Activated T-helper 1 cell treated with anti-CD3 and anti-CD28 coated beads, Interleukin-12 subunit alpha, Interleukin-12 subunit beta, Interleukin-2, Interleukin-4 antibody, amounts not matched to agents 30 ng/mL and 10 ng/mL and 1 ng/mL, durations not matched to agents 14 hours and 24 hours and 36 hours (primary cell): Measurements from ENCODE around the gene MORF4L1. TPM values are rescaled to one million over a fixed set of nuclear protein-coding genes. Genes with fewer than 3 reads are reported as not detected.
"Not testable (repeated sequence)": the region's sequence is repeated elsewhere in the genome, so short reads cannot be mapped to it uniquely, and the experiment has no call there.

Experiments used
- DNase-seq: peaks from one replicate; pipeline ENCODE4 v3.0.0; 2021; ENCODE audit warnings: low spot score
- H3K27ac Mint-ChIP-seq: one replicate; pipeline ENCODE4 v1.8.0; 2021; ENCODE audit warnings: mild to moderate bottlenecking, mixed read lengths
- H3K27me3 Mint-ChIP-seq: one replicate; pipeline ENCODE4 v1.8.0; 2022; ENCODE audit warnings: mild to moderate bottlenecking, moderate library complexity, mixed read lengths; ENCODE audit not compliant: insufficient read depth
- H3K36me3 Mint-ChIP-seq: one replicate; pipeline ENCODE4 v1.8.0; 2021; ENCODE audit warnings: low read depth, mixed read lengths
- H3K4me1 Mint-ChIP-seq: one replicate; pipeline ENCODE4 v1.8.0; 2021; ENCODE audit warnings: low read depth, mixed read lengths
- H3K4me3 Mint-ChIP-seq: one replicate; pipeline ENCODE4 v1.8.0; 2021; ENCODE audit warnings: mild to moderate bottlenecking, moderate library complexity, mixed read lengths
- H3K9me3 Mint-ChIP-seq: one replicate; pipeline ENCODE4 v1.8.0; 2021; ENCODE audit warnings: mixed read lengths
- intact Hi-C: fragments of 100-400 bp; cut with micrococcal nuclease; formaldehyde crosslinking; loops from one replicate; pipeline ENCODE4 v1.15.1; 2024
- total RNA-seq: library from RNA; stranded (reverse); gene quantifications from 2 replicates; pipeline ENCODE4 v1.2.3, GENCODE V29; 2022

MORF4L1 gene, protein sequence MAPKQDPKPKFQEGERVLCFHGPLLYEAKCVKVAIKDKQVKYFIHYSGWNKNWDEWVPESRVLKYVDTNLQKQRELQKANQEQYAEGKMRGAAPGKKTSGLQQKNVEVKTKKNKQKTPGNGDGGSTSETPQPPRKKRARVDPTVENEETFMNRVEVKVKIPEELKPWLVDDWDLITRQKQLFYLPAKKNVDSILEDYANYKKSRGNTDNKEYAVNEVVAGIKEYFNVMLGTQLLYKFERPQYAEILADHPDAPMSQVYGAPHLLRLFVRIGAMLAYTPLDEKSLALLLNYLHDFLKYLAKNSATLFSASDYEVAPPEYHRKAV
- 270 and 271 TPM in 2 replicates for total RNA-seq

- intact Hi-C loops: loop anchor here (2.0 to 5.0 kb wide), 3 partner anchors 112 to 1280 kb away; partner anchors contain the start of genes FAH and PSMA4
- H3K27ac Mint-ChIP-seq: peak within 1 kb of the TSS; percentile 98
- H3K4me3 Mint-ChIP-seq: peak within 1 kb of the TSS; percentile 93
- H3K4me1 Mint-ChIP-seq: peaks cover 39% of the 10 kb centered on the region
- H3K9me3 Mint-ChIP-seq: no peaks in the 10 kb centered on the region
- peak; percentile 97 for DNase-seq
- peaks cover 5% of the 10 kb centered on the region for H3K36me3 Mint-ChIP-seq
- no peaks in the 10 kb centered on the region for H3K27me3 Mint-ChIP-seq
Measured at GRCh38 chr15:78872155-78872971, at the start of gene MORF4L1. Gene MORF4L1, plus strand, starts transcription at chr15:78872890. Its CDS starts 128 bp downstream, at chr15:78873018.

DNA sequence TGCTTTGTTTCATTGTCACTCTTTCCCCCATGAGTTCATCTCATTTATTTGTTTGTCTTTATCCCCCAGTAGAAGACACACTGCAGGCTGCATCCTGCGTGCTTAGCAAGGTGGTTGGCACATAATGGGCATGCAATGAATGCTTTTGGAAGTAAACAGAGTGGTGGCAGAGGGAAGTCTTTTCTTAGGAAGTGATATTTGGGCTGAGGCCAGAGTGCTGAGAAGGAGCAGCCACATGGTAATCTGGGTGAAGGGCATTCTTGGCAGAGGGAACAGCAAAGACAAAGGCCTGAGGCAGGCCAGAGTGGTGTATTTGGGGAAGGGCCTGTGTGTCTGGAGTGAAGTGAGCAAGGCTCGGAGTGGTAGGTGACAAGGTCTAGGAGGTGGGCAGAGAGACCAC lies 43.8 kb upstream of the MORF4L1 start:
- Mint-ChIP-seq H3K4me1 (no peaks in the 10 kb centered on the region), H3K9me3 (no peaks in the 10 kb centered on the region), H3K27ac (no peak overlapping the region), H3K36me3 (no peaks in the 10 kb centered on the region), H3K27me3 (peaks cover 16% of the 10 kb centered on the region), H3K4me3 (no peak overlapping the region)
- no peak for DNase-seq
- intact Hi-C loops: no loop called here

- H3K9me3 Mint-ChIP-seq: no peaks in the 10 kb centered on the region
- no peak for DNase-seq
- peaks cover 18% of the 10 kb centered on the region for H3K27me3 Mint-ChIP-seq
- no peaks in the 10 kb centered on the region for H3K36me3 Mint-ChIP-seq
- intact Hi-C loops: no loop called here
- H3K4me1 Mint-ChIP-seq: no peaks in the 10 kb centered on the region
- H3K27ac Mint-ChIP-seq: no peak overlapping the region
- H3K4me3 Mint-ChIP-seq: peak overlapping the region; percentile 39
Measured at GRCh38 chr15:78830514-78831228, 42.0 kb upstream of the MORF4L1 start.

DNA sequence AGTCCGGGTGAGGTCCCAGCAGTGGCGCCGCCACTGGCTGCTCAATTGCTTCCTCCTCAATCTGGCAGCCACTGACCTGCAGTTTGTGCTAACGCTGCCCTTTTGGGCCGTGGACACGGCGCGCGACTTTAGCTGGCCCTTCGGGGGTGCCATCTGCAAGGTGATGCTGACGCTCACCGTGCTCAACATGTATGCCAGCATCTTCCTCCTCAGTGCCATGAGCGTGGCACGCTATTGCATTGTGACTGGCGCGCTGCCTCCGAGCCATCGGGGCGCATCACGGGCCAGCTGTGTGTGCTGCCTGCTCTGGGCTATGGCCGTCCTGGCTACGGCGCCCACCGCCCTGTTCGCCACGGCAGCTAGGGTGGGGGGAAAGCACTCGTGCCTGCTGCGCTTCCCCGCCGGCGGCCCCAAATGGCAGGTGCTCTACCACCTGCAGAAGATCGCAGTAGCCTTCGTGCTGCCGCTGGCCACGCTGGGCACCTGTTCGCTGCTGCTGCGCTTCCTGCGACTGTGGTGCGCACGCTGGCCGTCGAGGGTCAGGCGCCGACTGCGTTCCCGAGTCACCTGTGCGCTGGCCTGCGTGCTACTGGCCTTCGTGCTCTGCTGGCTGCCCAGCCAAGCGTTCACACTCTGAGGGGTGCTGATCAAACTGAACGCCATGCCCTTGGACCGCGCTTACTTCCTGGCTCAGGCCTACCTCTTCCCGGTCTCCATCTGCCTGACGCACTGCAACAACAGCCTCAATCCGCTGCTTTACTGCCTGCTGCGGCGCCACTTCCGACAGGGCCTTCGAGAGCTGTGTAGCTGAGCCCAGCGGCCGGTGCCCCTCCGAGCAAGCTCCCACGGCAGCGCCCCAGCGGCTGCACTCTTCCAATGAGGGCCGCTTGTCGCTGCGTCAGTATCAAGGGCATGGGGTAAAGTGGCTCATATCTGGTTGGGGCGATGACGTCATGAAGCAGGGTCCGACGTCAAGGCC lies 41.2 kb upstream of the MORF4L1 start:
- H3K36me3 Mint-ChIP-seq: no peaks in the 10 kb centered on the region

GRCh38 chr15:78836333-78836732 lies 36.4 kb upstream of the MORF4L1 start:
- intact Hi-C loops: no loop called here
- Mint-ChIP-seq H3K9me3 (no peaks in the 10 kb centered on the region), H3K27ac (no peak overlapping the region), H3K4me1 (no peaks in the 10 kb centered on the region), H3K36me3 (no peaks in the 10 kb centered on the region), H3K27me3 (peaks cover 24% of the 10 kb centered on the region), H3K4me3 (no peak overlapping the region)
- DNase-seq: no peak

More for the DNA sequence above, 41.2 kb upstream of the MORF4L1 start:
- intact Hi-C loops: no loop called here
- Mint-ChIP-seq H3K27me3 (peaks cover 24% of the 10 kb centered on the region), H3K4me3 (no peak overlapping the region), H3K9me3 (no peaks in the 10 kb centered on the region), H3K4me1 (no peaks in the 10 kb centered on the region), H3K27ac (no peak overlapping the region)
- DNase-seq: no peak

DNA sequence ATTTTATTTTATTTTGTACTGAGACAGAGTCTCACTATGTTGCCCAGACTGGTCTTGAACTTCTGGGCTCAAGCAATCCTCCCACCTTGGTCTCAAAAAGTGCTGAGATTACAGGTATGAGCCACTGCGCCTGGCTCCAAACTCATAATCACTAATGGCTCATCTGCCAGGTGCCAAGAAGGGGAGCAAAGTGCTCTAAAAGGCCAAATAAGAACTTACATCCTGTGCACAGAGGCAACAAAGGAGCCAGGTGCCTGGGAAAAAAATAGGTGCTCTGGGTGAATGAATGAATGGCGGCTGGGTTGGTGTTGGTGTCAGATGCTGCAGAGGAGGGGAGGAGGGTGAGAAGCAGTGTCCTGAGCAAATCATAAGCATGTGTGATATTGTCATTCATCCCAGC lies 35.6 kb upstream of the MORF4L1 start:
- Mint-ChIP-seq H3K4me1 (no peaks in the 10 kb centered on the region), H3K36me3 (no peaks in the 10 kb centered on the region), H3K4me3 (no peak overlapping the region), H3K27me3 (peaks cover 18% of the 10 kb centered on the region), H3K9me3 (no peaks in the 10 kb centered on the region), H3K27ac (no peak overlapping the region)
- no peak for DNase-seq
- intact Hi-C loops: no loop called here

- Mint-ChIP-seq H3K27me3 (peaks cover 16% of the 10 kb centered on the region), H3K4me3 (no peak overlapping the region), H3K9me3 (no peaks in the 10 kb centered on the region), H3K4me1 (peaks cover 4% of the 10 kb centered on the region), H3K36me3 (no peaks in the 10 kb centered on the region), H3K27ac (no peak overlapping the region)
- DNase-seq: no peak
- intact Hi-C loops: no loop called here
Measured at GRCh38 chr15:78837543-78837942, 35.1 kb upstream of the MORF4L1 start.

GRCh38 chr15:78838489-78838888 lies 34.2 kb upstream of the MORF4L1 start:
- H3K4me3 Mint-ChIP-seq: no peak overlapping the region
- no peaks in the 10 kb centered on the region for H3K36me3 Mint-ChIP-seq
- H3K27ac Mint-ChIP-seq: no peak overlapping the region
- peaks cover 5% of the 10 kb centered on the region for H3K4me1 Mint-ChIP-seq
- H3K27me3 Mint-ChIP-seq: peaks cover 9% of the 10 kb centered on the region
- intact Hi-C loops: no loop called here
- DNase-seq: no peak
- H3K9me3 Mint-ChIP-seq: no peaks in the 10 kb centered on the region

GRCh38 chr15:78839151-78839550 lies 33.5 kb upstream of the MORF4L1 start:
- H3K36me3 Mint-ChIP-seq, DNase-seq, H3K4me1 Mint-ChIP-seq, H3K9me3 Mint-ChIP-seq, H3K27me3 Mint-ChIP-seq, intact Hi-C loops, H3K4me3 Mint-ChIP-seq, H3K27ac Mint-ChIP-seq: not testable (repeated sequence)

- peaks cover 5% of the 10 kb centered on the region for H3K27me3 Mint-ChIP-seq
- intact Hi-C loops: no loop called here
- H3K4me3 Mint-ChIP-seq: no peak overlapping the region
- H3K4me1 Mint-ChIP-seq: peaks cover 5% of the 10 kb centered on the region
- H3K36me3 Mint-ChIP-seq: no peaks in the 10 kb centered on the region
- no peak for DNase-seq
- H3K27ac Mint-ChIP-seq: peak overlapping the region; percentile 26
- no peaks in the 10 kb centered on the region for H3K9me3 Mint-ChIP-seq
Measured at GRCh38 chr15:78840661-78841375, 31.9 kb upstream of the MORF4L1 start.

DNA sequence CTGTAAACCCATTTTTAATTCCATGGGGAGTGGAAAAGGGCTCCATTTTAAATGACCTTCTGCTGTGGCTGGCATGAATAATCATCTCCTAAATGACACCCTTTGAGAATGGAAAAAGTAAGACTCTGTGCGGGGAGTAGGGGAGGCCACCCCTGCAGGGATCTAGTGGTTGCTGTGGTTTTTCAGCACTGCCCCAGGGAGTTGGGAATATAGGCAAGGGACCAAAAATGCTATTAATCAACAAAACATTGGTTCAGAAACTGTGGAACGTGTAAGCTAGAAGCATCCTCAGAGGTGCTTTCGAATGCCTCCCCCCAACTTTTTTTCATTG lies 31.3 kb upstream of the MORF4L1 start:
- intact Hi-C loops: no loop called here
- no peaks in the 10 kb centered on the region for H3K27me3 Mint-ChIP-seq
- no peak overlapping the region for H3K4me3 Mint-ChIP-seq
- H3K36me3 Mint-ChIP-seq: no peaks in the 10 kb centered on the region
- no peak for DNase-seq
- H3K4me1 Mint-ChIP-seq: peaks cover 5% of the 10 kb centered on the region
- no peaks in the 10 kb centered on the region for H3K9me3 Mint-ChIP-seq
- peak overlapping the region; percentile 26 for H3K27ac Mint-ChIP-seq

GRCh38 chr15:78841891-78842290 lies 30.8 kb upstream of the MORF4L1 start:
- Mint-ChIP-seq H3K4me3 (no peak overlapping the region), H3K9me3 (no peaks in the 10 kb centered on the region), H3K27ac (no peak overlapping the region), H3K36me3 (no peaks in the 10 kb centered on the region), H3K27me3 (no peaks in the 10 kb centered on the region), H3K4me1 (peaks cover 5% of the 10 kb centered on the region)
- DNase-seq: no peak
- intact Hi-C loops: no loop called here
